Measurements from ENCODE around the gene CLEC11A.
"Not testable (repeated sequence)": the region's sequence is repeated elsewhere in the genome, so short reads cannot be mapped to it uniquely, and the experiment has no call there.

Gene CLEC11A

DNA sequence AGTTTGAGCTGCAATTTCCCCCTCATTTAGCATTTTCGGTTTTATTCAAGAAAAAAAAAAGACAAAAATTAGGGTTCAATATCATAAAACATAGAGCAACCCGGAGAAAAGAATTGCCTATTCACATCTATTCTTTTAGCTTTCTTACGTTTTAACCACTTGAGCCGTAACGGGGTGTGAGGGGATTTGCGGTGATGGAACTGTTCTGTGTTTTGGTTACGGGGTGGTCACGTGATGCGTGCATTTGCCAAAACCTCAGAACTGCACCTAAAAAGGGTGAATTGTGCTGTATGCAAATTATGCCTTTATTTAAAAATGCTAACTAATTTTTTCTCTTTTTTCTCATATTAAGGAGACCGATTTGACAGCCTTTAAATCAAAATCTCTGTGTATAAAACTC is 22.1 kb downstream of the CLEC11A start:
- TF ChIP-seq, protein P1, sequence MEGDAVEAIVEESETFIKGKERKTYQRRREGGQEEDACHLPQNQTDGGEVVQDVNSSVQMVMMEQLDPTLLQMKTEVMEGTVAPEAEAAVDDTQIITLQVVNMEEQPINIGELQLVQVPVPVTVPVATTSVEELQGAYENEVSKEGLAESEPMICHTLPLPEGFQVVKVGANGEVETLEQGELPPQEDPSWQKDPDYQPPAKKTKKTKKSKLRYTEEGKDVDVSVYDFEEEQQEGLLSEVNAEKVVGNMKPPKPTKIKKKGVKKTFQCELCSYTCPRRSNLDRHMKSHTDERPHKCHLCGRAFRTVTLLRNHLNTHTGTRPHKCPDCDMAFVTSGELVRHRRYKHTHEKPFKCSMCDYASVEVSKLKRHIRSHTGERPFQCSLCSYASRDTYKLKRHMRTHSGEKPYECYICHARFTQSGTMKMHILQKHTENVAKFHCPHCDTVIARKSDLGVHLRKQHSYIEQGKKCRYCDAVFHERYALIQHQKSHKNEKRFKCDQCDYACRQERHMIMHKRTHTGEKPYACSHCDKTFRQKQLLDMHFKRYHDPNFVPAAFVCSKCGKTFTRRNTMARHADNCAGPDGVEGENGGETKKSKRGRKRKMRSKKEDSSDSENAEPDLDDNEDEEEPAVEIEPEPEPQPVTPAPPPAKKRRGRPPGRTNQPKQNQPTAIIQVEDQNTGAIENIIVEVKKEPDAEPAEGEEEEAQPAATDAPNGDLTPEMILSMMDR (IDR thresholded peaks at IDR 0.05) = no peak
- no peak for DNase-seq (ENCODE audit: low spot score)

GRCh38 chr19:50747141-50747540 is 24.0 kb downstream of the CLEC11A start:
- H3K27ac ChIP-seq; DNase-seq (ENCODE audit: low spot score); H3K4me3 ChIP-seq: not testable (repeated sequence)

More for the DNA sequence above, 22.1 kb downstream of the CLEC11A start:
- H3K27ac ChIP-seq = no peak overlapping the region
- no peak overlapping the region for H3K4me3 ChIP-seq

- DNase-seq (ENCODE audit: low spot score) = no peak
- TF ChIP-seq, protein P1 (IDR thresholded peaks at IDR 0.05) = no peak
- Histone ChIP-seq H3K4me3 (no peak overlapping the region), H3K27ac (no peak overlapping the region)
Measured at GRCh38 chr19:50749490-50749889, 26.3 kb downstream of the CLEC11A start.

DNA sequence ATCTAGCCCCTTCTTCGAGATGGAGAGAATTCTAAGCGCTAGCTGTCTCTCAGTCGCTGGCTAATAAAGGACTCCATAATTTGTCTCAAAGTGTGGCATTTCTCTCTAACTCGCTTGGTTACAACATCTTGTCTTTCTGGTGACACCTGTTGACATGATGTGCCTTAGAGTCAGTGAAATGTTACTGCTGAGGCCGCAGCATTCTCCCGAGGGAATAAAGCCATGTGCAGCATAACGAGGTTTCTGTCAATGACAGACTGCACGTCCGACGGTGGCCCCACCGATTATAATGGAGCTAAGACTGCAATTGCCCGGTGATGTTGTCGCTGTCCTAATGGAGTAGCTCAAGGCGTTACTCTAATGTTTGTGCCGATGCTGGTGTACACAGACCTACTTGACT is 26.8 kb downstream of the CLEC11A start:
- Histone ChIP-seq H3K4me3 (no peak overlapping the region), H3K27ac (no peak overlapping the region)
- TF ChIP-seq, protein P1 (IDR thresholded peaks at IDR 0.05) = no peak
- no peak for DNase-seq (ENCODE audit: low spot score)

DNA sequence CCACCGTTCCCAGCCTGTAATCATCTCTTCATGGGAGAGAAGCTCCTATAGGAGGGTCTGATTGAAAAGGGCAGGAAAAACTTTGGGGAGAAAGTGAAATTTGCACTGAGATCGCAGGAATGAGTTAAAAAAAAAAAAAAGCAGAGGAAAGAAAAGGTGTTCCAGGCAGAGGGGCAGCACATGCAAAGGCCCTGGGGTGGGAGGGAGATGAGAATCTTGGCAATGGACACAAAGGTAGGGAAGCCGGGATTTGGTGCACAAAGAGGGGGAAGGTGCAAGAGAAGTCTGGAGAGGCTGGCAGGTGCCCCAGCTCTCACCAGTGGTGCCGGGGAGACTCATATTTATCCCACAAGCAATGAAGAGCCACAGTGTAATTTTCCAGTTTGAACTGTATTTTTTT is 30.7 kb downstream of the CLEC11A start:
- Histone ChIP-seq H3K27ac (no peak overlapping the region), H3K4me3 (no peak overlapping the region)
- TF ChIP-seq, protein P1 (IDR thresholded peaks at IDR 0.05) = no peak
- no peak for DNase-seq (ENCODE audit: low spot score)

- DNase-seq (ENCODE audit: low spot score); H3K4me3 ChIP-seq; H3K27ac ChIP-seq: not testable (repeated sequence)
Measured at GRCh38 chr19:50756244-50756643, 33.1 kb downstream of the CLEC11A start.

DNA sequence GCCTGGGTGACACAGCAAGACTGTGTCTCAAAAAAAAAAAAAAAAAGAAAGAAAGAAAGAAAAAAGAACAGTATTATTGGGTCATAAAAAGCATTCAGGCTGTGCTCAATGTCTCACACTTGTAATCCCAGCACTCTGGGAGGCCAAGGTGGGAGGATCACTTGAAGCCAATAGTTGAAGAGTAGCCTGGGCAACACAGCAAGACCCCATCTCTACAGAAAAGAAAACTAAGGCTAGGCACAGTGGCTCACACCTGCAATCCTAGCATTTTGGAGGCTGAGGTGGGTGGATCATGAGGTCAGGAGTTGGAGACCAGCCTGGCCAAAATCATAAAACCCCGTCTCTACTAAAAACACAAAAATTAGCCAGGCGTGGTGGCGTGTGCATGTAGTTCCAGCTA is 34.5 kb downstream of the CLEC11A start:
- H3K4me3 ChIP-seq; H3K27ac ChIP-seq; DNase-seq (ENCODE audit: low spot score): not testable (repeated sequence)

DNA sequence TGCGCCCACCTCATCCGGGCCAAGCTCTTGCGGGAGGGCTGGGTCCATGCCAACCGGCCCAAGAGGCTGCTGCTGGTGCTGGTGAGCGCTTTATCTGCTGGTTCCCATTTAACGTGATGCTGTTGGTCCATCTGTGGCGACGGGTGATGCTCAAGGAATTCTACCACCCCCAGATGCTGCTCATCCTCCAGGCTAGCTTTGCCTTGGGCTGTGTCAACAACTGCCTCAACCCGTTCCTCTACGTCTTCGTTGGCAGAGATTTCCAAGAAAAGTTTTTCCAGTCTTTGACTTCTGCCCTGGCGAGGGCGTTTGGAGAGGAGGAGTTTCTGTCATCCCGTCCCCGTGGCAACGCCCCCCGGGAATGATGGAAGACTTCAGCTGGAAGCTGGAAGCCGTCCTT is 35.9 kb downstream of the CLEC11A start:
- not testable (repeated sequence) for H3K4me3 ChIP-seq; H3K27ac ChIP-seq; DNase-seq (ENCODE audit: low spot score)

DNA sequence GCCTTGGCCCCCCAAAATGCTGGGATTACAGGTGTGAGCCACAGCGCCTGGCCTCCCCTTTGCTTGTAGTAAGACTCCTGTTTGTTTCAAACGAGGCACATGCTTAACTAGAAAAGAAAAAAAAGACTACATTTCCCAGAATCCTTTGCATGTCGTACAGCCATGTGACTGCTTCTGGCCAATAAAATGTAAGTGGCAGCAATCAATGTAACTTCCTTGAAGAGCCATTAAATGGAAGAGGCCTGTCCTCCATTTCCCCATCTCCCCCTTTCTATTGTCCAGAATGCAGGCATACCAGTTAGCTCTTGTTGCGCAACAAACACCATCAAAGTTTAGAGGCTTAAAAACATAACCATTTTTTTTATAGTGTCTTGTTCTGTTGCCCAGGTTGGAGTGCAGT is 36.7 kb downstream of the CLEC11A start:
- no peak for DNase-seq (ENCODE audit: low spot score)
- TF ChIP-seq, protein P1 (IDR thresholded peaks at IDR 0.05) = no peak
- Histone ChIP-seq H3K27ac (no peak overlapping the region), H3K4me3 (no peak overlapping the region)

- H3K4me3 ChIP-seq; DNase-seq (ENCODE audit: low spot score); H3K27ac ChIP-seq: not testable (repeated sequence)
Measured at GRCh38 chr19:50761501-50761900, 38.3 kb downstream of the CLEC11A start.

DNA sequence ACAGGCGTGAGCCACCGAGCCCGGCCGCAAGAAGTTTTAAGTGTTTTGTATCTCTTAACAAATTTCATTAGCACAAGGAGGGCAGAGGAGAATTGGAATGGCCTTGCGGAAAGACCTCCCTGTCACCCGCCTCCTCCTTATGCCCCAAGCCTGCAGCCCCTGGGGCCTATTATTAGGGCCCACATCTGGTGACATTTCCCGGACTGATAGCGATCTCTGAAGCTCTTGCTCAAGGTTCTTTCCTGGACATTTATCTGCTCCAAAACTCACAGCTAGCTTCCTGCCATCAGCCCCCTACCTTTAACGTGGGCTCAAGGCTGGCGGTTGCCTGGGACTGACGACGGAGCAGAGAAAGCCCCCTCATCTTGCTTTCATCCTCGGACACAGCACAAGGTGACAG is 40.4 kb downstream of the CLEC11A start:
- H3K27ac ChIP-seq; H3K4me3 ChIP-seq; DNase-seq (ENCODE audit: low spot score): not testable (repeated sequence)

Data from coronary artery (tissue), 2 donors.